HG03354 (cell line): ENCODE measurements around the gene C17orf67.

Experiments
- ATAC-seq: cut with Tn5 transposase; IDR thresholded peaks from one replicate; pipeline ENCODE4 v1.9.1; 2021; ENCODE audit warnings: mild to moderate bottlenecking; ENCODE audit not compliant: unreplicated experiment, poor library complexity, severe bottlenecking

C17orf67 gene

GRCh38 chr17:56810343-56810742 lies 23.4 kb downstream of the C17orf67 start:
- no peak for ATAC-seq

GRCh38 chr17:56809820-56810179 lies 23.9 kb downstream of the C17orf67 start:
- no peak for ATAC-seq

GRCh38 chr17:56809106-56809819 lies 24.5 kb downstream of the C17orf67 start:
- no peak for ATAC-seq

- ATAC-seq, result no peak
Observed at GRCh38 chr17:56808503-56808902, 25.2 kb downstream of the C17orf67 start.

GRCh38 chr17:56807723-56808122 lies 26.0 kb downstream of the C17orf67 start:
- ATAC-seq, result no peak

GRCh38 chr17:56806949-56807348 lies 26.8 kb downstream of the C17orf67 start:
- no peak for ATAC-seq

- no peak for ATAC-seq
Observed at GRCh38 chr17:56804454-56804853, 29.3 kb downstream of the C17orf67 start.

- ATAC-seq, result no peak
Observed at GRCh38 chr17:56803071-56803470, 30.6 kb downstream of the C17orf67 start.

GRCh38 chr17:56801459-56802178 lies 32.1 kb downstream of the C17orf67 start:
- no peak for ATAC-seq

- no peak for ATAC-seq
Observed at GRCh38 chr17:56798916-56799315, 34.8 kb downstream of the C17orf67 start.

GRCh38 chr17:56796536-56796935 lies 37.2 kb downstream of the C17orf67 start:
- no peak for ATAC-seq

GRCh38 chr17:56795221-56795865 lies 38.4 kb downstream of the C17orf67 start:
- ATAC-seq, result no peak

- no peak for ATAC-seq
Observed at GRCh38 chr17:56793957-56794356, 39.8 kb downstream of the C17orf67 start.

- no peak for ATAC-seq
Observed at GRCh38 chr17:56793531-56793930, 40.2 kb downstream of the C17orf67 start.

- ATAC-seq, result no peak
Observed at GRCh38 chr17:56792267-56792666, 41.5 kb downstream of the C17orf67 start.

GRCh38 chr17:56786989-56787482 lies 46.7 kb downstream of the C17orf67 start:
- peak; percentile 84 for ATAC-seq

- ATAC-seq, result no peak
Observed at GRCh38 chr17:56785997-56786680, 47.6 kb downstream of the C17orf67 start.

- no peak for ATAC-seq
Observed at GRCh38 chr17:56785405-56785804, 48.3 kb downstream of the C17orf67 start.

- ATAC-seq, result no peak
Observed at GRCh38 chr17:56782338-56782737, 51.4 kb downstream of the C17orf67 start.

- no peak for ATAC-seq
Observed at GRCh38 chr17:56781906-56782305, 51.8 kb downstream of the C17orf67 start.
